EH (cell line): ENCODE results near the gene DHRSX.
"Not testable (repeated sequence)": the region's sequence is repeated elsewhere in the genome, so short reads cannot be mapped to it uniquely, and the experiment has no call there.

ENCODE experiments used
- DNase-seq: peaks from one replicate; pipeline ENCODE4 v3.0.0-alpha.2; 2015; ENCODE audit warnings: low read depth

Gene DHRSX

GRCh38 chrX:2519638-2520037 lies 18.9 kb upstream of the DHRSX start:
- not testable (repeated sequence) for DNase-seq

GRCh38 chrX:2517055-2517454 lies 16.3 kb upstream of the DHRSX start:
- no peak for DNase-seq

GRCh38 chrX:2516623-2517022 lies 15.8 kb upstream of the DHRSX start:
- no peak for DNase-seq

- DNase-seq: no peak
These were observed 13.4 kb upstream of the DHRSX start for GRCh38 chrX:2514131-2514530.

GRCh38 chrX:2513121-2513664 lies 12.4 kb upstream of the DHRSX start:
- no peak for DNase-seq

- DNase-seq: no peak
These were observed 11.7 kb upstream of the DHRSX start for GRCh38 chrX:2512501-2512900.

- DNase-seq: no peak
These were observed 10.6 kb upstream of the DHRSX start for GRCh38 chrX:2511326-2511725.

GRCh38 chrX:2508648-2509335 lies 8.0 kb upstream of the DHRSX start:
- DNase-seq: no peak

GRCh38 chrX:2507904-2508627 lies 7.3 kb upstream of the DHRSX start:
- no peak for DNase-seq

- no peak for DNase-seq
These were observed 6.4 kb upstream of the DHRSX start for GRCh38 chrX:2507196-2507595.

- not testable (repeated sequence) for DNase-seq
These were observed 4.6 kb upstream of the DHRSX start for GRCh38 chrX:2505341-2505740.

- DNase-seq: no peak
These were observed 4.0 kb upstream of the DHRSX start for GRCh38 chrX:2504706-2505332.

GRCh38 chrX:2503591-2504500 lies 3.1 kb upstream of the DHRSX start:
- no peak for DNase-seq

GRCh38 chrX:2502668-2503519 lies 2.1 kb upstream of the DHRSX start:
- DNase-seq: peak; percentile 82

GRCh38 chrX:2502120-2502667 lies 1.4 kb upstream of the DHRSX start:
- DNase-seq: no peak

GRCh38 chrX:2501559-2502102 lies 855 bp upstream of the DHRSX start:
- DNase-seq: no peak

GRCh38 chrX:2500091-2500802 lies 529 bp downstream of the DHRSX start:
- DNase-seq: peak; percentile 69

GRCh38 chrX:2499507-2499906 lies 1.3 kb downstream of the DHRSX start:
- DNase-seq: no peak

- peak; percentile 62 for DNase-seq
These were observed 1.9 kb downstream of the DHRSX start for GRCh38 chrX:2498781-2499302.
